Measurements from ENCODE around the gene HOXA9.

The HOXA9 gene

DNA sequence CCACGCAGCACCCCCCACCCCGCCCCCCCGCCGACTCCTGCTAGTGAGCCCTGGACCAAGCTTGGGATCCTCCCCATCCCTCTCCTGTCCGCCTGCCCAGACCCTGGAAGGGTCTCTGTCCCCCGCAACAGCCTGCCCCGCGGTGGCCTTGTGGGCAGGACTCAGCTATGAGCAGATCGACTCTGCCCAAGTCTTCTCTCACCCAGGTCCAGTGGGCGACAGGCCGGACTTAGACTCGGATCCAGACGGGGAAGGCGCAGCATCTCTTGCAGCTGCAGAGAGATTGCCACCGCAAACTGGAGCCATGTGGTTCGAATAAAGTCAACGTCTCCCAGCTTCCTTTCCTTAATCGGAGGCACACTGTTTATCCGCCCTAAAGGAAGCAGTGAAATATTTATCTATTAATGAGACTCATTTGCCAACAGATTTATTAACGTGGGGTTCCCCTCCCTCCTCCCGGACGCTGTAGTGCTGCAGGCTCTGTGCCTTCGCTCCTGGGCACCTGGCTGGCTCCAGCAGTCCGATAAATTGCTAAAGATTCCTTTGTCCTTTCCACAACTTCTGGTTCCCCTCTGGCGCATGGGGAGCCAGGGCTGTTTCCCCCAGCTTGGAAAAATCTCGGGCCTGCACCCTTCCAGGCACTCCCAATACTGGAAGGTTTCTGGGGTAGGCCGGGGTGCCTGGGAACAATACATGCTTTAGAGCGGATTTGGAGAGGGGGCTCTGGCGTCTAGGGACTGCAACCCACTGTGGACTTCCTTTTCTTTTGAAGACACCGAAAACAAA lies 8.2 kb downstream of the HOXA9 start:
- TF ChIP-seq GATA1 (IDR thresholded peaks at IDR 0.05; ENCODE audit: low read depth, low read length) = no peak
- TF ChIP-seq POLR2A (IDR thresholded peaks at IDR 0.05; ENCODE audit: low read length) = no peak
- DNase-seq = no peak

GRCh38 chr7:27156508-27156898 lies 8.8 kb downstream of the HOXA9 start, which contains the start of gene HOXA7:
Gene HOXA7 (minus strand): TSS chr7:27156675. CDS start chr7:27156545, 130 bp downstream.
- TF ChIP-seq GATA1 (IDR thresholded peaks at IDR 0.05; ENCODE audit: low read depth, low read length) = no peak
- no peak for TF ChIP-seq POLR2A (IDR thresholded peaks at IDR 0.05; ENCODE audit: low read length)
- DNase-seq = no peak

GRCh38 chr7:27155816-27156507 lies 9.4 kb downstream of the HOXA9 start:
- TF ChIP-seq GATA1 (IDR thresholded peaks at IDR 0.05; ENCODE audit: low read depth, low read length) (no peak), POLR2A (IDR thresholded peaks at IDR 0.05; ENCODE audit: low read length) (no peak)
- no peak for DNase-seq

GRCh38 chr7:27154901-27155815 lies 10.2 kb downstream of the HOXA9 start:
- no peak for DNase-seq
- TF ChIP-seq POLR2A (IDR thresholded peaks at IDR 0.05; ENCODE audit: low read length) = no peak
- TF ChIP-seq GATA1 (IDR thresholded peaks at IDR 0.05; ENCODE audit: low read depth, low read length) = no peak

GRCh38 chr7:27154369-27154768 lies 11.0 kb downstream of the HOXA9 start:
- TF ChIP-seq GATA1 (IDR thresholded peaks at IDR 0.05; ENCODE audit: low read depth, low read length) = no peak
- TF ChIP-seq POLR2A (IDR thresholded peaks at IDR 0.05; ENCODE audit: low read length) = no peak
- DNase-seq = no peak

DNA sequence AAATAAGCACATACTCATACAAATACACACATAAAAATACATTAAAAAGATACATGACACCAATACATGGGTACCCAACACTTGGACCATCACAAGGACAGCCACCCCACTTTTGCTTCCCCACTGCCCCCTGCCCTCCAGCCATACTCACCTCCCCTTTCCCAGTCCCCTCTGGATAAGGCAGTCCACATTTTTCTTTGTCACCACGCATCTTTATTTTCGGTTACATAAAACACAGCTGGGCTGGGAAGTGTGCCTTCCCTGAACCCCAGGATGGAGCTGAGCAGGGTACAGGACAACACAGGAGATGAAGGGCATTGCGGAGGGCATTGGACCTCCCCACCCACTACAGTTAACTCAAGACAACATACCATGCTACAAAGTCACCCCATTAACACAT lies 11.8 kb downstream of the HOXA9 start:
- no peak for DNase-seq
- TF ChIP-seq GATA1 (IDR thresholded peaks at IDR 0.05; ENCODE audit: low read depth, low read length) (no peak), POLR2A (IDR thresholded peaks at IDR 0.05; ENCODE audit: low read length) (no peak)

GRCh38 chr7:27152816-27153442 lies 12.4 kb downstream of the HOXA9 start:
- DNase-seq = no peak
- no peak for TF ChIP-seq GATA1 (IDR thresholded peaks at IDR 0.05; ENCODE audit: low read depth, low read length)
- TF ChIP-seq POLR2A (IDR thresholded peaks at IDR 0.05; ENCODE audit: low read length) = no peak

GRCh38 chr7:27151931-27152815 lies 13.2 kb downstream of the HOXA9 start, which contains the start of gene HOXA3:
Gene HOXA3 (minus strand): TSS chr7:27152583. CDS start chr7:27110640, 41,943 bp downstream.
- DNase-seq = no peak

GRCh38 chr7:27151341-27151930 lies 13.9 kb downstream of the HOXA9 start:
- DNase-seq = no peak
- TF ChIP-seq GATA1 (IDR thresholded peaks at IDR 0.05; ENCODE audit: low read depth, low read length) = no peak
- TF ChIP-seq POLR2A (IDR thresholded peaks at IDR 0.05; ENCODE audit: low read length) = no peak

More at GRCh38 chr7:27151931-27152815, 13.2 kb downstream of the HOXA9 start, which contains the start of gene HOXA3:
- TF ChIP-seq GATA1 (IDR thresholded peaks at IDR 0.05; ENCODE audit: low read depth, low read length) = no peak
- TF ChIP-seq POLR2A (IDR thresholded peaks at IDR 0.05; ENCODE audit: low read length) = no peak

DNA sequence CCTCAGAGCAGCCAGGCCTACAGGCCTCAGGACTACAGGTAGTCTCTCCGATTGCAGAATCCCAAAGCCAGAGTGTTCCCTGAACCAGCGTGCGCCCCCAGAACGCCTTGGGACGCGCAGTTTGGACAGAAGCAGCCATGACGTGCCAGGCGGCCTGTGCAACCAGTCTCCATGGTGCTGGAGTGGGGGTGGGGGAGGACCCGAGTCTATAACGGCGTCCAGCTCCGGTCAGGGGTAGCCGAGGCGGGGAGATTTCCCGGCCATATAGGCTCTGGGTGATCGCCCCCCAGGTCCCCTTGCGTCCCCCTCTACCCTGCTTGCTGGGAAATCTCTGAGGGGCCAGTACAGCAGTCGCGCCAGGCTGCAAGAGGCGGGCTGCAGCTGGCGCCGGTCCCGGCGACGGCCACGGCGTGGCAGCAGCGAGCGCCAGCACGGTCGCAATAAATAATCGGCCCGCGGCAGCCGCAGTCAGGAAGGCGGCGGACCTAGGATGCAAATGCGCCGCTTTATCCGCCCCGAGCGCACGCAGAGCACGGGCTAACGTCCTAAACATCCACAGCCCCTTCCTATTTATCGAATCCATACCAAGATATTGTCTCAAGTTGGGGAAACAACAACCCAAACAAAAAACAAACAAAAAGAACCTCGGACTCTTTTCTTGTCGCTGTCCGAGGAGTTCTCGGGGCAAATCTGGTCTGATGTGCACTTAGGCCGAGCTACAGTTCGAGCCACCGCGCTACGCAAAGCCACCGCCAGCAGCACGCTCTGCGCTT lies 14.6 kb downstream of the HOXA9 start:
- TF ChIP-seq GATA1 (IDR thresholded peaks at IDR 0.05; ENCODE audit: low read depth, low read length) = no peak
- TF ChIP-seq POLR2A (IDR thresholded peaks at IDR 0.05; ENCODE audit: low read length) = no peak
- DNase-seq = peak; percentile 70 to 72

GRCh38 chr7:27149842-27150567 lies 15.3 kb downstream of the HOXA9 start:
- no peak for TF ChIP-seq POLR2A (IDR thresholded peaks at IDR 0.05; ENCODE audit: low read length)
- no peak for TF ChIP-seq GATA1 (IDR thresholded peaks at IDR 0.05; ENCODE audit: low read depth, low read length)
- no peak for DNase-seq
